ENCODE measurements around the gene TMEM86B. TPM values are rescaled to one million over a fixed set of nuclear protein-coding genes. Genes with fewer than 3 reads are reported as not detected.

The TMEM86B gene
- polyA plus RNA-seq, 1 donor (not counting 4 experiments of a cell fraction or from before 2014, with no cell fraction given): 0.60 TPM

- H3K36me3 ChIP-seq (ENCODE audit: control insufficient read depth in 2 of 2, extremely low read depth in 1 of 2, insufficient read depth in 2 of 2, low read length in 2 of 2): peaks cover 23 to 30% of the 10 kb centered on the region in 2 experiments
- H3K4me2 ChIP-seq (ENCODE audit: control insufficient read depth, extremely low read depth, insufficient read depth, low read depth, low read length): no peak overlapping the region
- no peak overlapping the region for H3K4me3 ChIP-seq (ENCODE audit: control insufficient read depth in 2 of 3, extremely low read depth in 1 of 3, insufficient read depth in 2 of 3, low read depth in 1 of 3, low read length in 3 of 3)
Observed at GRCh38 chr19:55228015-55228391, 560 bp downstream of the TMEM86B start.

GRCh38 chr19:55227241-55228014, 1.1 kb downstream of the TMEM86B start:
- H4K20me1 ChIP-seq (ENCODE audit: control insufficient read depth, extremely low read depth, insufficient read depth, low read length): no peaks in the 10 kb centered on the region
- H3K27ac ChIP-seq (ENCODE audit: control insufficient read depth, insufficient read depth, low read length): no peak overlapping the region
- FAIRE-seq (no peak), DNase-seq (ENCODE audit: low read depth, low spot score) (no peak)
- no peaks in the 10 kb centered on the region for H3K4me1 ChIP-seq (ENCODE audit: control insufficient read depth, extremely low read depth, insufficient read depth, low read length)
- peaks cover 17 to 26% of the 10 kb centered on the region in 2 experiments for H3K36me3 ChIP-seq (ENCODE audit: control insufficient read depth in 2 of 2, extremely low read depth in 1 of 2, insufficient read depth in 2 of 2, low read length in 2 of 2)
- dilution Hi-C loops (cut with MboI; ENCODE audit: extremely low pct_ligation_motif_present, low sequenced_read_pairs): no loop called here
- no peaks in the 10 kb centered on the region for H3K79me2 ChIP-seq (ENCODE audit: control insufficient read depth, insufficient read depth, low read length)
- no peaks in the 10 kb centered on the region for H3K27me3 ChIP-seq (ENCODE audit: control insufficient read depth, extremely low read depth, insufficient read depth, low read length)
- TF ChIP-seq EZH2 (IDR thresholded peaks at IDR 0.05; ENCODE audit: low read length): no peak
- no peak for TF ChIP-seq CTCF (optimal IDR thresholded peaks at IDR 0.05 in 1 of 3, IDR thresholded peaks at IDR 0.05 in 1 of 3, conservative IDR thresholded peaks at IDR 0.05 in 1 of 3; ENCODE audit: extremely low read depth in 1 of 3, insufficient read depth in 2 of 3, low read length in 3 of 3)
- no peak overlapping the region for H3K4me2 ChIP-seq (ENCODE audit: control insufficient read depth, extremely low read depth, insufficient read depth, low read depth, low read length)
- H3K9me3 ChIP-seq (ENCODE audit: control insufficient read depth, low read depth, low read length): no peaks in the 10 kb centered on the region
- H3K9ac ChIP-seq (ENCODE audit: control insufficient read depth, extremely low read depth, insufficient read depth, low read length): no peak overlapping the region
- H3K4me3 ChIP-seq (ENCODE audit: control insufficient read depth in 2 of 3, extremely low read depth in 1 of 3, insufficient read depth in 2 of 3, low read depth in 1 of 3, low read length in 3 of 3): no peak overlapping the region
- no peak overlapping the region for H2AFZ ChIP-seq (ENCODE audit: control insufficient read depth, low read length)
- H3K9me1 ChIP-seq (ENCODE audit: control insufficient read depth, extremely low read depth, insufficient read depth, low read length): no peaks in the 10 kb centered on the region

More at GRCh38 chr19:55228015-55228391, 560 bp downstream of the TMEM86B start:
- Histone ChIP-seq H3K4me1 (ENCODE audit: control insufficient read depth, extremely low read depth, insufficient read depth, low read length) (no peaks in the 10 kb centered on the region), H3K9ac (ENCODE audit: control insufficient read depth, extremely low read depth, insufficient read depth, low read length) (no peak overlapping the region), H2AFZ (ENCODE audit: control insufficient read depth, low read length) (no peak overlapping the region), H3K27ac (ENCODE audit: control insufficient read depth, insufficient read depth, low read length) (no peak overlapping the region), H4K20me1 (ENCODE audit: control insufficient read depth, extremely low read depth, insufficient read depth, low read length) (no peaks in the 10 kb centered on the region), H3K9me3 (ENCODE audit: control insufficient read depth, low read depth, low read length) (no peaks in the 10 kb centered on the region), H3K9me1 (ENCODE audit: control insufficient read depth, extremely low read depth, insufficient read depth, low read length) (no peaks in the 10 kb centered on the region), H3K27me3 (ENCODE audit: control insufficient read depth, extremely low read depth, insufficient read depth, low read length) (no peaks in the 10 kb centered on the region), H3K79me2 (ENCODE audit: control insufficient read depth, insufficient read depth, low read length) (no peaks in the 10 kb centered on the region)
- dilution Hi-C loops (cut with MboI; ENCODE audit: extremely low pct_ligation_motif_present, low sequenced_read_pairs): no loop called here
- DNase-seq (ENCODE audit: low read depth, low spot score) (no peak), FAIRE-seq (no peak)
- no peak for TF ChIP-seq EZH2 (IDR thresholded peaks at IDR 0.05; ENCODE audit: low read length)
